Activated T-cell treated with anti-CD3 and anti-CD28 coated beads, Interleukin-2, amount 50 U/mL, for 4 hours (primary cell): ENCODE data around the gene KNSTRN. TPM values are rescaled to one million over a fixed set of nuclear protein-coding genes. Genes with fewer than 3 reads are reported as not detected.

ENCODE experiments used
- ATAC-seq, 2 donors: fragments of 200-7000 bp; cut with Tn5 transposase; one replicate each; pipeline ENCODE4 v1.10.0; 2021
- DNase-seq: peaks from one replicate; pipeline ENCODE4 v3.0.0-alpha.2; 2020
- H3K27me3 Mint-ChIP-seq: one replicate; pipeline ENCODE4 v1.8.0; 2021; ENCODE audit warnings: low read depth, mixed read lengths
- H3K36me3 Mint-ChIP-seq: one replicate; pipeline ENCODE4 v1.8.0; 2022; ENCODE audit warnings: mixed read lengths; ENCODE audit not compliant: insufficient read depth
- H3K4me1 Mint-ChIP-seq: one replicate; pipeline ENCODE4 v1.8.0; 2021; ENCODE audit warnings: low read depth, mixed read lengths
- H3K4me3 Mint-ChIP-seq: one replicate; pipeline ENCODE4 v1.8.0; 2021; ENCODE audit warnings: mild to moderate bottlenecking, moderate library complexity, mixed read lengths
- H3K9me3 Mint-ChIP-seq: one replicate; pipeline ENCODE4 v1.8.0; 2021; ENCODE audit warnings: mixed read lengths
- total RNA-seq, 3 donors: library from RNA; stranded (reverse); gene quantifications; one replicate each; pipeline ENCODE4 v1.2.1, GENCODE V29; 2021

Gene KNSTRN
- total RNA-seq, 3 donors from 2014 or later = 22.6 to 37.0 (median 29.1) TPM

DNA sequence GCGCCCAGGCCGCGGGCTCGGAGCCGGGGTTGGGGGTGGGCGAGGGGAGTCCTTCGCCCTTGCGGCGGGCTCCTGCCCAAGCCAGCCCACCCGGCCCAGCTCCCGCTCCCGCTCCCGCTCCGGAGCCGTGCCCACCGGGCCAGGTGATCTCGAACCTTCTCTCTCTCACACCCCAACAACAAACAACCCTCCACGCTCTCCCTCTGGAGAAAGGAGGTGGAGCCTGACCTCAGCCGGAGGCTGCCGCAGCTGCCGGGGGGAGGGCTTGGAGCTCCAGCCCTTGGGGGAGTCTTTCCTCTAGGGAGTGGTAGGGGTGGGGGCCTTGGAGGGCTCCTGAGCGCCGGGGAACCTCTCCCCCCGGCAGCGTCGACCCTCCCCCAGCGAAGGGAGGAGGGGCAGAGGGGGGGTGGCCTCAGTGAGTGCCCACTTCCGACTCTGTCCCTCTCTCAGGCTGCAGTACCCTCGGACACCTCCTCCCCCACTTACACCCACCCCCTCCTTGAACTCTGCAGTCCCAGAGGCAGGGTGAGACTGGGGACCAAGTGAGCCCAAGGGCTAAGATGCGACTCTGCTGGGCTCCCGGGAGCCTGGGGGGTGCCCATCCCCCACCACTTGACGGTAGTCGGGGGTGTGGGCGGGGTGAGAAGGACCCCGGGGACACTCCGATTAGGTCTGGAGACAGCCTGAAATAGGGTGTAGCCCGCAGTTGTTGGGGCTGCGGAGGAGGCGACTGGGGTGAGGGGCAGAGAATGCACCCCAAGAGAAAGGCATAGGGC, 53.8 kb downstream of the KNSTRN start:
- Mint-ChIP-seq H3K4me3 (peak overlapping the region; percentile 65), H3K9me3 (no peaks in the 10 kb centered on the region), H3K4me1 (peaks cover 32% of the 10 kb centered on the region), H3K27me3 (peaks cover 30% of the 10 kb centered on the region), H3K36me3 (no peaks in the 10 kb centered on the region)
- DNase-seq (no peak), ATAC-seq (no peak)

DNA sequence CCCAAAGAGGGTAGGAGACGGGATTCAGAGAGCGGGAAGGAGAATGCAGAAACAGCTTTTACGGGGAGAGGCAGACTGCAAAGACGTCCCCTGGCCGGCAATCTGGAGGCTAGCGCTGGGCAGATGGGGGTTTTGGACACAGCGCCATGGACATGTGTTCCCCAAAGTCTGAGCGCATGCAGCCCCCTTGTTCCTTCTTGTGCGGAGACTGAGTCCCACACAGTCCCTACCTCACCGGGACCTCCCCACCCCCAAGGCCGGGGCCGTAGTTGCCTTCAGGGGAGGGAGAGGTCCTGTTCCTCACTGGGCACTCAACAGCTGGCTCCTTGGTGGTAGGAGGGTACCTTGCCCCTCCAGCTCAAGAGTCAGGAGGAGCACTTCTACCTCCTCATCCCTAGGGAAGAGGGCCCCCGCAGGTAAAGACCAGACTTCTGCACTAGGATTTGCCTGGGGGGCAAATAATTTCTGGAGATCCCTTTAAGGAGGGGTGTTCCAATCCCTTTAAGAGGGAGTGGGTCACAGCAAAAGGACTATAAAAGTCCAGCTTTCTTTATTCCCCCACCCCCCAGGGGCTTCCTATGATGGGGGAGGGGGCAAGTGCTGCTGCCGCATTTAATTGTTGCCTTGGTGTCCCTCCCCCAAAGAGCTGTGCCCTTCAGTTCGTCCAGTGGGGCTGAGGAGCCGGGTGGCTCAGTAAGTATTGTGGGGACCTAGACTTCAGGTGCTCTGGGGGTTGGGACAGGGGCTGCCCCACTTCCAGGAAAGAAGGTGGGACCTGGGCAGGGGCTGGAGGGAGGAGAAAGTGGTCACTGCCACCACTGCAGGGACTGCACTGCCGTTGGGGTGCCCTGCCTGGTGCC, 54.6 kb downstream of the KNSTRN start:
- no peak for DNase-seq
- peaks cover 30% of the 10 kb centered on the region for H3K27me3 Mint-ChIP-seq
- no peaks in the 10 kb centered on the region for H3K36me3 Mint-ChIP-seq
- H3K4me3 Mint-ChIP-seq = peak overlapping the region; percentile 65
- ATAC-seq = no peak
- no peaks in the 10 kb centered on the region for H3K9me3 Mint-ChIP-seq
- H3K4me1 Mint-ChIP-seq = peaks cover 32% of the 10 kb centered on the region

DNA sequence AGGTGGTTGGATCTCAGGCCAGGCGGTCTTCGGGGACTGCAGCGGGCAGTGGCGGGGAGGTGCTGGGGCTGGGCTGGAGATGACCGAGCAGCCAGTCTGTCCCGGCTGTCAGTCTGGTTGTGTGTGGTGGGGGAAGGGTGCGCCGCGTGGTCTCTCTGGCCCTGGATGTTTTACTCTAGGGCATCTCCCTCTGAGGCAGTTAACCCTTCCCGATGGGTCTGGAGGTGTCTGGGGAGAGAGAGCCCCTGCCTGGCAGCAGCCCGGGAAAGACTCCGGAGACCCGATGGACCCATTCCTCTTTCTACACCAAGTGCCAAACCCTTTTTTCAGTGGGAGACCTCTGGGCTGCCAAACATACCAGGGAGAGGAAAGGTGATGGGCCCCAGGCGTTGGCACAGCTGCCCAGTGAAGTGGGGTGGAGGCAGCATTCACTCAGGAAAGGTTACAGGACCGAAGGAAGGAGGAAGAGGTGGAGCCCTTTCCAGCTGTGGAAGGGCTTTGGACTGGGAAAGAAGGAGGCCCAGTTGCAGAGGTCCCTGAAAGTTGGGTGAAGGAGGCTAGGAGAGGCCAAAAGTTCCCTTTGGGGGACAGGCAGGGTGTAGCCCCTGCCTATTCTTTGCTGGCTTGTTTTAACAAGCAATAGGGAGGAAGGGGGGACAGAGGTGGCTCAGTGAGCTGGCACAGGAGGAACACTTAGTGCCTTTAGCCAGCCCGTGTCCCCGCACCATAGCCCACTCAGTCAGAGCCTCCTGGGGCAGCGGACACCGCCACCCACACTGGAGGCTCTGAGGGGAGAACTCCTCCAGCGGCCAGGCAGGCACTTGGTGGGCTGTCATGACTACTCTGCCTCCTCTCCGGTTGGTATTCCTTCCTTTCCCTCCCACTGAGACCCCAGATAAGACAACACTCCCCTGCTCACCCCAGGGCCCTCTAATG, 55.5 kb downstream of the KNSTRN start:
- Mint-ChIP-seq H3K36me3 (no peaks in the 10 kb centered on the region), H3K27me3 (peaks cover 30% of the 10 kb centered on the region), H3K4me3 (peak overlapping the region; percentile 8), H3K4me1 (peaks cover 40% of the 10 kb centered on the region), H3K9me3 (no peaks in the 10 kb centered on the region)
- ATAC-seq = no peak
- DNase-seq = no peak

DNA sequence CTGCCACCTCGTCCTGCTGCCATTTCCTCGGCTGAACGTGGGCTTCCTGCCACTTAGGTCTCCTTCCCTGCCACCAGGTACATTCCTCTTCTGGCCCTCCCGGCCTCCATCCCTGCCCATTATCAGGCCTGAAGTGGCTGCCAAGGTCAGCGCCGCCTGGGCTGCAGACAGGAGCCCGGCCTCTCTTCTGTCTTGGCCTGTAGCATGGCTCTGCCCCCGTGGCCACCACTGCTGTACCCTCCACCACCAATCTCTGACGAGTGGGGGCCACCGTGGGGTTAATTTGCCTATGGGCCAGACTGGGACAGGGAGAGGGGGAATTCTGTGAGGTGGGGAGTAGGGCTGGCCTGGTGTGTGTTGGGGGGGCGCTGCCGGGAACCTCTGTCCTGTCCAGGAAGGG, 56.2 kb downstream of the KNSTRN start:
- H3K36me3 Mint-ChIP-seq = no peaks in the 10 kb centered on the region
- DNase-seq = no peak
- H3K9me3 Mint-ChIP-seq = no peaks in the 10 kb centered on the region
- H3K4me3 Mint-ChIP-seq = no peak overlapping the region
- peaks cover 30% of the 10 kb centered on the region for H3K27me3 Mint-ChIP-seq
- ATAC-seq = no peak
- H3K4me1 Mint-ChIP-seq = peaks cover 47% of the 10 kb centered on the region

DNA sequence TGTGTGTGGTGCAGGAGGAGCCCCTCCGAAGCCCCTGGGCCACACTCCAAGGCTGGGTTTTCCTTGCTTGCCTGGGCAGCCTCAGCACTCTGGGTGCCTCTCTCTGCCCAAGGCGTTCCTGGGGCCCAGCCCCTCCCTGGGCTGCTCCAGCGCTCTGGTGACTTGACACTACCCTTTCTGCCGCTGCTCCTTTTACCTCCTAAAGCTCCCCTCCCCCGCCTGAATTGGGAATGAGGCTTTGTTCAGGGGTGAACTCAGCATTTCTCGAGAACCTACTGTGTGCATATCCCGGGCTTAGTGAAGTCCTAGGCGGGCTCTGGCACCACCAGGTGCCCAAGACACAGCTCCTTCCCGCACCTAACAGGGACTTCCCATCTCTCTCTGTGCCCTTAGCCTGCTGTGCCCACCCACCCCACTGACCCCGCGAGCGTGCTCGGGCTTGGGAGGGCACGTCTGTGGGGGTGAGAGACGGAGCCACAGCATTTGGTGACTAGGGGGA, 57.0 kb downstream of the KNSTRN start:
- DNase-seq = no peak
- Mint-ChIP-seq H3K27me3 (peaks cover 30% of the 10 kb centered on the region), H3K4me3 (peak overlapping the region; percentile 83), H3K36me3 (no peaks in the 10 kb centered on the region), H3K4me1 (peaks cover 55% of the 10 kb centered on the region), H3K9me3 (no peaks in the 10 kb centered on the region)
- no peak for ATAC-seq

DNA sequence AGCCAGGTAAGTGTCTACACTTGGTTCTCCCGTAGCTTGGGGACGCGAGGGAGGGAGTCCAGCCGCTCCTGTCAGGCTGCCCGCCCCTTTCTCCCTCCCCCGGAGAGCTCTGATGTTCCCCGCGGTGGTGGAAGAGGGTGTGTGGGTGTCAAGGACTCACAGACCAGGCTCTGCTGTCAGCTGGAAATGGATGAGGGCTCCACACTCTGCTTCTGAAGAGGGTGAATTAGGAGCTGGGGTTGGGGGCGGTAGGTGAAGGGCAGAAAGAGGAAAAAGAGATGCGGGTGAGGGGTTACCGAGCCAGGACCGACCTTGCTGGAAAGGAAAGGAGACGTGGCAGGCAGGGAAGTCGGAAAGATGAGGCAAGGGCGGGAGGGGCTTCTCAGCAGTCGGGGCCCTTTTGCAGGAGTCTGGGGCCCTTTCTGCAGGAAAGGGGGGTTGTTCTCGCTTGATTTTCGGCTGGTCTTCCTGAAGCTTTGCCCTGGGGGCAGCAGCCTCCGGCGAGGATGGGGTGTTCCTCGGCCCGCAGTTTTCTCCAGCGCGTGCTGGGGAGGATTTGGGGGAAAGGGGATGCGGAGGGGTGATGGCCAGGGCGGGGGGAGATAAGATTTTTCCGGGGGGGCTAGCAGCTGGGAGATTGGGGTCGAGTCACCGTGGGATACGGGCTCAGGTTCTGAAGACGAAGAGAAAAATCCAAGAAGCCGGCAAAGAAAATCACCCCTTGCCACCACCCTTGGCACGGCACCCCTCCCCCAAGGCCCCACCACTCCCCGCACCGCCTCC, 57.6 kb downstream of the KNSTRN start:
- ATAC-seq (no peak), DNase-seq (no peak)
- Mint-ChIP-seq H3K4me3 (peak overlapping the region; percentile 83), H3K9me3 (no peaks in the 10 kb centered on the region), H3K36me3 (no peaks in the 10 kb centered on the region), H3K27me3 (peaks cover 30% of the 10 kb centered on the region), H3K4me1 (peaks cover 59% of the 10 kb centered on the region)

DNA sequence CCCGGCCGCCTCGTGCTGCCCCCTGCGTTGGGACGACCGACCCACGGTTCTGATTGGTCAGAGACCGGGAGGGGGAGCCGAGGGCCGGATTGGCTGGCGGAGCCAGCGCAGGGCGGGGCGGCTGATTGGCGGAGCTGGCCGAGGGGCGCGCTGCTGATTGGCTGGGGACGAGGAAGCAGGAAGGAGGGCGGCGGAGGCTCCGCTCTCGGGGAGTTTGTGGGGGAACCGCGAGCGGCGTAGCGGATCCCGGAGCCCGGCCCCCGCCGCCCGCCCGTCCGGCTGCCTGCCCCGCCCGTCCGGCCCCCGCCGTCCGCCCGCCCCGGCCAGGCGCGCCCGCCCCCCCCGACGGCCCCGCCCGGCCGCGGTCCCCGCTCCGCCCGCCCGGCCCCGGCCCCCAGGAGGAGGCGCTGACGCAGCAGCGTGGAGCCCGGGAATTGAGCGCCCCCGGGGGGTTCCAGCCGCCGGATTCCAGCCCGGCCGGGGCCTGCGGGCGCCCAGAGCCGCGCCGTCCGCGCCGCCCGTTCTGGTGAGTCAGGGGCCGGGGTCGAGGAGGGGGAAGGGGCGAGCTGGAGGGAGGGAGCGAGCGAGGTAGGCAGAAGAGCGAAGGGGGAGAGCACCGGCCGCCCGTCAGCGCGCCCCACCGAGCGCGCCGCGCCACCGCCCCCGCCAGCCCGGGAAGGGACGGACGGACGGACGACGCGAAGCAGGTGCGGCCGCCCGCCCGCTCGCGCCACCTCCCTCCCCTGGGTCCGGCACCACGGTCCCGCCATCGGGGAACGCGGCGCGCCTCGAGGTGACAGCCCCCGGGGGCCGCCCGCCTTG, 58.4 kb downstream of the KNSTRN start, which contains the start of gene BAHD1:
BAHD1 (plus strand) TSS at position 211 of the 822 bp plus-strand sequence. CDS start 17,512 bp downstream, outside the sequence.
- Mint-ChIP-seq H3K4me3 (peak within 1 kb of the TSS; percentile 88), H3K4me1 (peaks cover 60% of the 10 kb centered on the region), H3K36me3 (no peaks in the 10 kb centered on the region), H3K27me3 (peaks cover 26% of the 10 kb centered on the region), H3K9me3 (no peaks in the 10 kb centered on the region)
- DNase-seq (peak; percentile 95), ATAC-seq (peak; percentile 88 to 90)

DNA sequence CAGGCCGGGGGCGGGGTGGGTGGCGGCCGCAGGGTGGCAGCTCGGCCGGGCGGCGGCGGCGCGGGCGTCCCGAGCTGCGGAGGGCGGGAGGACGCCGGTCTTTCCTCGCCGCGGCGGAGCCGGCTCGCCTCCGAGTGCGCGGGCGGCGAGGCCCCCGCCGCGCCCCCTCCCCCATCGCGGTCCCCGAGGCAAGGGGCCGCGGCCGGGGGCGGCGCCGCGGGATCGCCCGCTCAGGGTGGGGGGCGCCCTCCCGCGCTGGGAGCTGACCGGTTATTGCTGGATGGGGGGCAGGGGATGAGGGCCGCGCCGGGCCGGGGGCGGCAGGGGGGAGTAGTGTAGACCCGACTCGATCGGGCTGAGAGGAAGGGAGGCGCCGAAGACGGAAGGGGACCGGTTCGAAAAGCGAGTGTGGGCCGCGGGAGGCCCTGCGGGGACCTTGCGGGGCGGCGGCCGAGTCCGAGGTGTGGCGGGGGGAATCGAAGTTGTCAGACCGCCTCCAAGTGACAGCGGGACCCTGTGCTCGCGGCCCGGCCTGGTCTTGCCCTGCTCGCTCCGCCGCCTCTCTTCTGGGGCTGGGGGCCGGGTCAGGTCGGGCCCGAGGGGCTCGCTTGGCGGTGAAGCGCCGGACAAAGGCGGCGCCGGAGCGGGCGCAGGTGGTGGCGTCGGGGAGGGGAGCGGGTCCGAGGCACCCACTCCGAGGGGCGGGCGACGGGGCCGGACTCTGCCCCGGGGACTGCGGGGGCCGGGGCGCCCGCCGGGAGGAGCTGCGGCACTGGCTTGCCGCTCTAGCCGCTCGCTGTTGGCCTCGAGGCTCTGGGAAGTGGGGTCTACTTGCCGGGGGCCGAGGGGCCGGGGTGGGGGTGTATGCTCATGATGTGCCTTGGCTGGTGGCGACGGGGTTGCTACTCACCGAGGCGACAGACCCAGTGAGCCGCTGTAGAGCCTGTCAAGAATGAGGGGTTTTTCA, 59.3 kb downstream of the KNSTRN start:
- Mint-ChIP-seq H3K4me1 (peaks cover 59% of the 10 kb centered on the region), H3K4me3 (peak overlapping the region; percentile 88), H3K27me3 (peaks cover 22% of the 10 kb centered on the region), H3K9me3 (no peaks in the 10 kb centered on the region), H3K36me3 (no peaks in the 10 kb centered on the region)
- ATAC-seq = peak; percentile 5 to 8
- DNase-seq = no peak

DNA sequence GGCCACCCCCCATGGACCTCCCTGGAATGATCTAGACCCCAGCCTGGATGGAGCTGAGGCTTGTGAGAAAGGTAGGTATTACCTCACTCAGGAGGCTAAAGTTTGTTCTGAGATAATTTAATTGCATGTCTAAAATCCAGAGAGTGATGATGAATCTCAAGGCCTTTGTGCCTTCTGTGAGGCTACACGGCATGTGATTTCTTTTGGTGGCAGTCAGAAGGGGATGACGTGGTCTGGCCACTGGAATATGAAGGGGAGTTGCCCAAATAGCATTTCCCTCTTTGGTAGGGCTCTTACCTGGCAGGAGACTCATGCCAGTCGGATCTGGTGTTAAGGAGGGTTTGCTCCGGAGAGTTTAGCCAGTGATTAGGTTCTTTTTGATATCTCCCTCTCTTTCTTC, 60.7 kb downstream of the KNSTRN start:
- DNase-seq = no peak
- H3K27me3 Mint-ChIP-seq = peaks cover 10% of the 10 kb centered on the region
- no peaks in the 10 kb centered on the region for H3K9me3 Mint-ChIP-seq
- peak overlapping the region; percentile 88 for H3K4me3 Mint-ChIP-seq
- H3K36me3 Mint-ChIP-seq = no peaks in the 10 kb centered on the region
- H3K4me1 Mint-ChIP-seq = peaks cover 54% of the 10 kb centered on the region
- ATAC-seq = no peak

DNA sequence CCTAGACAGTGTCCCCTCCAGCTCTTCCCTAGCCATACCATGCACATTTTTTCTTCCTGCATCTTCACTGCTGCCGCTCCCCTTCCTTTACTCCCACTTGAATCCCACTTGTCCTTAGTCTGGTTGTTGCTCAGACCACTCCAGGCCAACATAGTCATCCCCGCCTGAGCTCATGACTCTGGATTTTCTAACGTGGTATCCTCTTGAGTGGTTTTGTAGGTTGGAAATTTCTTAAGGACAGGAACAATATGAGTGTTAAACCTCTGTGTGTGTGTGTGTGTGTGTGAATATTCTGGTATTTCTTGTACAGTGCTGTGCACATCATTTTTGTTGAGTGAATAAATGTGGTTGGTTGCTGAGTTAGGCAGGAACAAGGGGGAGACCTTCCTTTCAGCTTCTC, 61.3 kb downstream of the KNSTRN start:
- peaks cover 4% of the 10 kb centered on the region for H3K27me3 Mint-ChIP-seq
- peaks cover 55% of the 10 kb centered on the region for H3K4me1 Mint-ChIP-seq
- no peaks in the 10 kb centered on the region for H3K9me3 Mint-ChIP-seq
- no peak for DNase-seq
- H3K36me3 Mint-ChIP-seq = no peaks in the 10 kb centered on the region
- no peak for ATAC-seq
- peak overlapping the region; percentile 64 for H3K4me3 Mint-ChIP-seq
